Measurements from ENCODE around the gene SCP2. TPM values are rescaled to one million over a fixed set of nuclear protein-coding genes. Genes with fewer than 3 reads are reported as not detected.

The SCP2 gene
- polyA plus RNA-seq, 1 of the 3 experiments (the other 2 are of a cell fraction) = 49.5 TPM

GRCh38 chr1:52904208-52904926, 22.7 kb upstream of the SCP2 start (continued):
- TF ChIP-seq, protein P1, sequence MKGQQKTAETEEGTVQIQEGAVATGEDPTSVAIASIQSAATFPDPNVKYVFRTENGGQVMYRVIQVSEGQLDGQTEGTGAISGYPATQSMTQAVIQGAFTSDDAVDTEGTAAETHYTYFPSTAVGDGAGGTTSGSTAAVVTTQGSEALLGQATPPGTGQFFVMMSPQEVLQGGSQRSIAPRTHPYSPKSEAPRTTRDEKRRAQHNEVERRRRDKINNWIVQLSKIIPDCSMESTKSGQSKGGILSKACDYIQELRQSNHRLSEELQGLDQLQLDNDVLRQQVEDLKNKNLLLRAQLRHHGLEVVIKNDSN (IDR thresholded peaks at IDR 0.05; ENCODE audit: borderline replicate concordance, low read depth) = no peak
- no peak for TF ChIP-seq MEF2A (IDR thresholded peaks at IDR 0.05; ENCODE audit: borderline replicate concordance, low read depth)
- TF ChIP-seq JUND (IDR thresholded peaks at IDR 0.05) = no peak
- no peak for TF ChIP-seq GABPA (IDR thresholded peaks at IDR 0.05; ENCODE audit: low read depth)
- TF ChIP-seq POLR2AphosphoS5 (IDR thresholded peaks at IDR 0.05; ENCODE audit: low read depth, low read length) = no peak
- TF ChIP-seq MXI1 (IDR thresholded peaks at IDR 0.05; ENCODE audit: low read depth, low read length) = no peak
- no peak for TF ChIP-seq CTCF (IDR thresholded peaks at IDR 0.05)
- TF ChIP-seq SIN3A (IDR thresholded peaks at IDR 0.05; ENCODE audit: borderline replicate concordance, low read depth, low read length) = no peak

DNA sequence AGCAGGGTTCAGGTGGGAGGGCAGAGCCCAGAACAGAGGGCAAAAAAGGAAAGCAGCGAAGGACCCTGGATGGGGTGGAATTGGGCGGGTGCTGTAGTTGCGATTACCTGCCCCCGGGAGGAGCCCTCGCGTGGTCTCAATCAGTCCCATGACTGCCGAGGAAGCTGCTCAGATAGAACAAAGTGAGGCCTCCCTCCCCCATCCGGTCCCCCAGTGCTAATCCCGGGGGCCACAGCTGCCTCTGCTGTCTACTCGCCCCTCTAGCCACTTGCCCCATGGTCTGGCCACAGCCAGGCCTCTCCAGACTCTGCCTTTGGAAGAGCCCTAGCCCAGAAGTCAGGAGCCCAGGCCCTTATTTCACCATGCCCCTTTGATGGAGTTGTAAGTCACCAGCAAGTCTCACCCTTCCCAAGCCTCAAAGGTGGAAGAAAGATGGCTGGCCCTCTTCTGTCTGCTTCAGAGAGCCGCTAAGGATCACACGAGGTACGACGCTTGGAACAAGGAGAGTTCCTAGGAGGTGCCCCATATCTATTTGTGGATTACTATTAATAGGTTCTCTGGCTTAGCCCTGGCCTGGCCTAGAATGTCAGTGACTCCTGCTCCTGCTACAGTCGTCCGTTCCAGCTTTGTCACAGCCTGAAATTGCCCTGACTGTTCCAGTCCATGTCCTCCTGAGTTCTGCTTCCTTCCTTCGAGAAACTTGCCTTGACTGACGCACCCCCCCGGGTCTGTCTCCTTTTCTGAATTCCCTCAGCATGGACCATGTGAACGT, 22.0 kb upstream of the SCP2 start:
- H4K20me1 ChIP-seq (ENCODE audit: insufficient read depth) = no peaks in the 10 kb centered on the region
- no peaks in the 10 kb centered on the region for H3K9me2 ChIP-seq
- H3K4me3 ChIP-seq (ENCODE audit: low read depth in 2 of 2, low read length in 1 of 2) = no peak overlapping the region
- no peaks in the 10 kb centered on the region for H3K36me3 ChIP-seq (replicated peaks in 1 of 2; ENCODE audit: control insufficient read depth in 1 of 2, insufficient read depth in 2 of 2, low read length in 1 of 2)
- WGBS (ENCODE audit: low lambda C conversion rate) = 84% methylated on average over 17 of the region's 20 CpGs
- no peaks in the 10 kb centered on the region for H3K27me3 ChIP-seq (ENCODE audit: insufficient read depth)
- H3K27ac ChIP-seq (ENCODE audit: low read depth in 2 of 2, low read length in 1 of 2) = no peak overlapping the region
- TF ChIP-seq EZH2phosphoT487 (IDR thresholded peaks at IDR 0.05; ENCODE audit: borderline replicate concordance, low read depth) (no peak), FOXJ3 (CRISPR knock-in tag; IDR thresholded peaks at IDR 0.05) (no peak), CTCF (IDR thresholded peaks at IDR 0.05) (peak; percentile 61), SMC3 (IDR thresholded peaks at IDR 0.05; ENCODE audit: low read depth, low read length) (peak; percentile 81), RAD21 (IDR thresholded peaks at IDR 0.05; ENCODE audit: low read length) (peak; percentile 78), GABPA (IDR thresholded peaks at IDR 0.05; ENCODE audit: low read depth) (no peak), CHD2 (IDR thresholded peaks at IDR 0.05; ENCODE audit: low read length, partially characterized antibody) (no peak)
- TF ChIP-seq, protein P1 (IDR thresholded peaks at IDR 0.05; ENCODE audit: borderline replicate concordance, low read depth) = no peak
- no peaks in the 10 kb centered on the region for H3F3A ChIP-seq (replicated peaks; ENCODE audit: insufficient read depth)
- no peaks in the 10 kb centered on the region; a peak in 1 of 4 replicates for H3K4me1 ChIP-seq (ENCODE audit: control insufficient read depth in 1 of 2, insufficient read depth in 2 of 2, low read depth in 1 of 2, low read length in 1 of 2)
- CTCF ChIA-PET = interaction anchor here (0.6 to 3.1 kb wide), 28 partner anchors 10 to 291 kb away, joined by 3 to 65 read pairs (median 4); partner anchors contain the start of genes CPT2 and ZYG11A
- no peaks in the 10 kb centered on the region for H3K79me2 ChIP-seq (ENCODE audit: insufficient read depth)
- no peak overlapping the region for H3K9ac ChIP-seq
- DNase-seq = peak; percentile 88
- H3K4me2 ChIP-seq = no peak overlapping the region
- no peak overlapping the region for H2AFZ ChIP-seq (ENCODE audit: low read depth)
- POLR2A ChIA-PET = no interaction called here
- H3K9me3 ChIP-seq = no peaks in the 10 kb centered on the region

Measured in SK-N-SH (cell line).